K562 (cell line): Measurements from ENCODE around the gene DLGAP1. TPM values are rescaled to one million over a fixed set of nuclear protein-coding genes. Genes with fewer than 3 reads are reported as not detected.
A peak's percentile ranks its signal among the peaks of the same experiment; 100 is the strongest.

Source experiments
- GABPB1 ChIP-seq: sonication (generic); formaldehyde crosslinking; IDR thresholded peaks from 2 replicates; pipeline ENCODE4 v1.8.0; 2022; ENCODE audit warnings: mild to moderate bottlenecking, missing genetic modification reagents
- HDAC8 ChIP-seq: fragments of 450-650 bp; IDR thresholded peaks from 2 replicates; pipeline ENCODE4 v1.6.1; 2016; ENCODE audit warnings: mild to moderate bottlenecking, missing genetic modification characterization, moderate library complexity, missing compliant biosample characterization
- MECOM ChIP-seq: fragments of 250-450 bp; sonication (Bioruptor Pico); IDR thresholded peaks from 2 replicates; pipeline ENCODE4 v1.8.0; 2022; ENCODE audit warnings: inconsistent platforms
- RB1 ChIP-seq: fragments of 450-650 bp; IDR thresholded peaks from 2 replicates; pipeline ENCODE4 v1.6.1; 2017; ENCODE audit warnings: low read depth, mild to moderate bottlenecking
- SAFB ChIP-seq: fragments of 200-400 bp; formaldehyde crosslinking; IDR thresholded peaks from 2 replicates; pipeline ENCODE4 v1.6.1; 2017; ENCODE audit warnings: low read depth, low read length, borderline replicate concordance
- SRSF9 ChIP-seq: fragments of 200-400 bp; formaldehyde crosslinking; IDR thresholded peaks from 2 replicates; pipeline ENCODE4 v1.6.1; 2017; ENCODE audit warnings: low read depth, low read length, borderline replicate concordance
- ZBTB1 ChIP-seq: sonication (generic); formaldehyde crosslinking; IDR thresholded peaks from 2 replicates; pipeline ENCODE4 v1.8.1; 2023; ENCODE audit warnings: missing genetic modification reagents, low read depth, mild to moderate bottlenecking, borderline replicate concordance
- ZEB2 ChIP-seq: fragments of 450-650 bp; IDR thresholded peaks from 2 replicates; pipeline ENCODE4 v1.6.1; 2016
- polyA plus RNA-seq, 8 experiments: library from polyadenylated mRNA; depleted of rRNA in 4 of 8; stranded (reverse) in 5 of 8; unstranded in 3 of 8; fragments of >200 nt; fragmentation: Nextera tagmentation in 2 of 8; fragmentation: Illumina TruSeq in 1 of 8; extraction: Ambion mirVana in 2 of 8; extraction: Trizol in 1 of 8; gene quantifications; 2 replicates each; pipeline versions ENCODE4 v1.2.1 to v1.2.3, GENCODE V29; 2011 to 2014; ENCODE audit warnings: inconsistent platforms in 1 of 8, missing spikeins in 1 of 8
- total RNA-seq, 7 experiments: library from RNA; depleted of rRNA in 6 of 7; stranded (reverse); fragments of >200 nt in 6 of 7; fragmentation: Illumina TruSeq in 2 of 7; extraction: Trizol in 2 of 7; gene quantifications; 2 replicates each; pipeline versions ENCODE4 v1.2.1 to v1.2.3, GENCODE V29; 2011 to 2021; ENCODE audit warnings: low replicate concordance in 1 of 7
- TF ChIP-seq, protein P1 (sequence below): IDR thresholded peaks from 2 replicates; pipeline ENCODE4 v1.6.1; 2014; ENCODE audit warnings: antibody characterized with exemption
- TF ChIP-seq, protein P2 (sequence below): fragments of 450-650 bp; conservative IDR thresholded peaks from 2 replicates; pipeline ENCODE4 v1.6.1; 2016; ENCODE audit warnings: missing genetic modification characterization, low read depth, mild to moderate bottlenecking, control low read depth, missing compliant biosample characterization
- TF ChIP-seq, protein P3 (sequence below): fragments of 450-650 bp; conservative IDR thresholded peaks from 2 replicates; pipeline ENCODE4 v1.6.1; 2016; ENCODE audit warnings: missing genetic modification characterization, low read depth, mild to moderate bottlenecking, missing compliant biosample characterization, moderate library complexity
- TF ChIP-seq, protein P4 (sequence below): fragments of 450-650 bp; IDR thresholded peaks from 2 replicates; pipeline ENCODE4 v1.6.1; 2017; ENCODE audit warnings: antibody characterized with exemption
- TF ChIP-seq, protein P5 (sequence below): sonication (generic); formaldehyde crosslinking; IDR thresholded peaks from 2 replicates; pipeline ENCODE4 v1.8.0; 2022; ENCODE audit warnings: mild to moderate bottlenecking, missing genetic modification reagents
- TF ChIP-seq, protein P6 (sequence below): sonication (generic); formaldehyde crosslinking; IDR thresholded peaks from 2 replicates; pipeline ENCODE4 v1.8.1; 2023; ENCODE audit warnings: mild to moderate bottlenecking, missing genetic modification reagents

The DLGAP1 gene
- total and polyA plus RNA-seq, 9 of the 15 experiments (the other 6 are each of a cell fraction or from before 2014, with no cell fraction given) = 0.04 to 0.22 (median 0.08) TPM

DNA sequence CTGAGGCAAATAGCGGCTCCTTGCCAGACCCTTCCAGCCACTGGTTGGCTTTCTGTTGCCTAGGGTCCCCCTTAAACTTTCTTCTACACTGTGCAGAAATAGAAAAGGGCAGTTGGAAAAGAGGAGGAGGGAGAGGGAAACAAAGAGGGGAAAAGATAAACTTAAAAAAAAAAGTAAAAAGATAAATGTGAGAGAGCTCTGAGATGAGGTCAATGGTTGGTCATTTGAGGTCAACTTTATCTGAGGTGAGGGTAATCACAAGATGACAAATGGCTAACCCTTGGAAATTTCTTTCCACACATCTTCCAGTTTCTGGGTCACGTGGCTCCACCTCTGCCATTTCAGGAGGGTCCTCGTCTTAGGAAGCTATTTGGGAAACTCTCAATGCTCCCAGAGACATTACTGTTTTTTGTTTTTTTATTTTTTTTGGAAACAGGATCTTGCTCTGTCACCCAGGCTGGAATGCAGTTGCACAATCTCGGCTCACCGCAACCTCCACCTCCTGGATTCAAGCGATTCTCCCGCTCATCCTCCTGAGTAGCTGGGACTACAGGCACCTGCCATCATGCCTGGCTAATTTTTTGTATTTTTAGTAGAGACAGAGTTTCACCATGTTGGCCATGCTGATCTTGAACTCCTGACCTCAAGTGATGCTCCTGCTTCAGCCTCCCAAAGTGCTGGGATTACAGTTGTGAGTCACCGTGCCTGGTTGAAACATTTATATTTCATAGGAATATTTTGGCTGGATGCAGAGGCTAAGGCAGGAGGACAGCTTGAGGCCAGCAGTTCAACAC is 805.3 kb downstream of the DLGAP1 start (continued):
- TF ChIP-seq, protein P1, sequence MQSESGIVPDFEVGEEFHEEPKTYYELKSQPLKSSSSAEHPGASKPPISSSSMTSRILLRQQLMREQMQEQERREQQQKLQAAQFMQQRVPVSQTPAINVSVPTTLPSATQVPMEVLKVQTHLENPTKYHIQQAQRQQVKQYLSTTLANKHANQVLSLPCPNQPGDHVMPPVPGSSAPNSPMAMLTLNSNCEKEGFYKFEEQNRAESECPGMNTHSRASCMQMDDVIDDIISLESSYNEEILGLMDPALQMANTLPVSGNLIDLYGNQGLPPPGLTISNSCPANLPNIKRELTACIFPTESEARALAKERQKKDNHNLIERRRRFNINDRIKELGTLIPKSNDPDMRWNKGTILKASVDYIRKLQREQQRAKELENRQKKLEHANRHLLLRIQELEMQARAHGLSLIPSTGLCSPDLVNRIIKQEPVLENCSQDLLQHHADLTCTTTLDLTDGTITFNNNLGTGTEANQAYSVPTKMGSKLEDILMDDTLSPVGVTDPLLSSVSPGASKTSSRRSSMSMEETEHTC = no peak
- TF ChIP-seq MECOM (peak; percentile 6; the same call in 1 of the 2 replicates), RB1 (no peak), ZBTB1 (CRISPR knock-in tag) (no peak), HDAC8 (0 out of 2 replicates have a peak, but pooled peaks have one; percentile 44), ZEB2 (no peak), GABPB1 (CRISPR knock-in tag) (peak; percentile 44; the same call in 1 of the 2 replicates), SRSF9 (no peak), SAFB (no peak)
- TF ChIP-seq, protein P2, sequence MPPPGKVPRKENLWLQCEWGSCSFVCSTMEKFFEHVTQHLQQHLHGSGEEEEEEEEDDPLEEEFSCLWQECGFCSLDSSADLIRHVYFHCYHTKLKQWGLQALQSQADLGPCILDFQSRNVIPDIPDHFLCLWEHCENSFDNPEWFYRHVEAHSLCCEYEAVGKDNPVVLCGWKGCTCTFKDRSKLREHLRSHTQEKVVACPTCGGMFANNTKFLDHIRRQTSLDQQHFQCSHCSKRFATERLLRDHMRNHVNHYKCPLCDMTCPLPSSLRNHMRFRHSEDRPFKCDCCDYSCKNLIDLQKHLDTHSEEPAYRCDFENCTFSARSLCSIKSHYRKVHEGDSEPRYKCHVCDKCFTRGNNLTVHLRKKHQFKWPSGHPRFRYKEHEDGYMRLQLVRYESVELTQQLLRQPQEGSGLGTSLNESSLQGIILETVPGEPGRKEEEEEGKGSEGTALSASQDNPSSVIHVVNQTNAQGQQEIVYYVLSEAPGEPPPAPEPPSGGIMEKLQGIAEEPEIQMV (tag) = no peak
- TF ChIP-seq, protein P3, sequence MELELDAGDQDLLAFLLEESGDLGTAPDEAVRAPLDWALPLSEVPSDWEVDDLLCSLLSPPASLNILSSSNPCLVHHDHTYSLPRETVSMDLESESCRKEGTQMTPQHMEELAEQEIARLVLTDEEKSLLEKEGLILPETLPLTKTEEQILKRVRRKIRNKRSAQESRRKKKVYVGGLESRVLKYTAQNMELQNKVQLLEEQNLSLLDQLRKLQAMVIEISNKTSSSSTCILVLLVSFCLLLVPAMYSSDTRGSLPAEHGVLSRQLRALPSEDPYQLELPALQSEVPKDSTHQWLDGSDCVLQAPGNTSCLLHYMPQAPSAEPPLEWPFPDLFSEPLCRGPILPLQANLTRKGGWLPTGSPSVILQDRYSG (tag) = peak; percentile 50; the same call in 1 of the 2 replicates
- TF ChIP-seq, protein P4, sequence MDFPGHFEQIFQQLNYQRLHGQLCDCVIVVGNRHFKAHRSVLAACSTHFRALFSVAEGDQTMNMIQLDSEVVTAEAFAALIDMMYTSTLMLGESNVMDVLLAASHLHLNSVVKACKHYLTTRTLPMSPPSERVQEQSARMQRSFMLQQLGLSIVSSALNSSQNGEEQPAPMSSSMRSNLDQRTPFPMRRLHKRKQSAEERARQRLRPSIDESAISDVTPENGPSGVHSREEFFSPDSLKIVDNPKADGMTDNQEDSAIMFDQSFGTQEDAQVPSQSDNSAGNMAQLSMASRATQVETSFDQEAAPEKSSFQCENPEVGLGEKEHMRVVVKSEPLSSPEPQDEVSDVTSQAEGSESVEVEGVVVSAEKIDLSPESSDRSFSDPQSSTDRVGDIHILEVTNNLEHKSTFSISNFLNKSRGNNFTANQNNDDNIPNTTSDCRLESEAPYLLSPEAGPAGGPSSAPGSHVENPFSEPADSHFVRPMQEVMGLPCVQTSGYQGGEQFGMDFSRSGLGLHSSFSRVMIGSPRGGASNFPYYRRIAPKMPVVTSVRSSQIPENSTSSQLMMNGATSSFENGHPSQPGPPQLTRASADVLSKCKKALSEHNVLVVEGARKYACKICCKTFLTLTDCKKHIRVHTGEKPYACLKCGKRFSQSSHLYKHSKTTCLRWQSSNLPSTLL = no peak
- TF ChIP-seq, protein P5, sequence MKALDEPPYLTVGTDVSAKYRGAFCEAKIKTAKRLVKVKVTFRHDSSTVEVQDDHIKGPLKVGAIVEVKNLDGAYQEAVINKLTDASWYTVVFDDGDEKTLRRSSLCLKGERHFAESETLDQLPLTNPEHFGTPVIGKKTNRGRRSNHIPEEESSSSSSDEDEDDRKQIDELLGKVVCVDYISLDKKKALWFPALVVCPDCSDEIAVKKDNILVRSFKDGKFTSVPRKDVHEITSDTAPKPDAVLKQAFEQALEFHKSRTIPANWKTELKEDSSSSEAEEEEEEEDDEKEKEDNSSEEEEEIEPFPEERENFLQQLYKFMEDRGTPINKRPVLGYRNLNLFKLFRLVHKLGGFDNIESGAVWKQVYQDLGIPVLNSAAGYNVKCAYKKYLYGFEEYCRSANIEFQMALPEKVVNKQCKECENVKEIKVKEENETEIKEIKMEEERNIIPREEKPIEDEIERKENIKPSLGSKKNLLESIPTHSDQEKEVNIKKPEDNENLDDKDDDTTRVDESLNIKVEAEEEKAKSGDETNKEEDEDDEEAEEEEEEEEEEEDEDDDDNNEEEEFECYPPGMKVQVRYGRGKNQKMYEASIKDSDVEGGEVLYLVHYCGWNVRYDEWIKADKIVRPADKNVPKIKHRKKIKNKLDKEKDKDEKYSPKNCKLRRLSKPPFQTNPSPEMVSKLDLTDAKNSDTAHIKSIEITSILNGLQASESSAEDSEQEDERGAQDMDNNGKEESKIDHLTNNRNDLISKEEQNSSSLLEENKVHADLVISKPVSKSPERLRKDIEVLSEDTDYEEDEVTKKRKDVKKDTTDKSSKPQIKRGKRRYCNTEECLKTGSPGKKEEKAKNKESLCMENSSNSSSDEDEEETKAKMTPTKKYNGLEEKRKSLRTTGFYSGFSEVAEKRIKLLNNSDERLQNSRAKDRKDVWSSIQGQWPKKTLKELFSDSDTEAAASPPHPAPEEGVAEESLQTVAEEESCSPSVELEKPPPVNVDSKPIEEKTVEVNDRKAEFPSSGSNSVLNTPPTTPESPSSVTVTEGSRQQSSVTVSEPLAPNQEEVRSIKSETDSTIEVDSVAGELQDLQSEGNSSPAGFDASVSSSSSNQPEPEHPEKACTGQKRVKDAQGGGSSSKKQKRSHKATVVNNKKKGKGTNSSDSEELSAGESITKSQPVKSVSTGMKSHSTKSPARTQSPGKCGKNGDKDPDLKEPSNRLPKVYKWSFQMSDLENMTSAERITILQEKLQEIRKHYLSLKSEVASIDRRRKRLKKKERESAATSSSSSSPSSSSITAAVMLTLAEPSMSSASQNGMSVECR = no peak
- TF ChIP-seq, protein P6, sequence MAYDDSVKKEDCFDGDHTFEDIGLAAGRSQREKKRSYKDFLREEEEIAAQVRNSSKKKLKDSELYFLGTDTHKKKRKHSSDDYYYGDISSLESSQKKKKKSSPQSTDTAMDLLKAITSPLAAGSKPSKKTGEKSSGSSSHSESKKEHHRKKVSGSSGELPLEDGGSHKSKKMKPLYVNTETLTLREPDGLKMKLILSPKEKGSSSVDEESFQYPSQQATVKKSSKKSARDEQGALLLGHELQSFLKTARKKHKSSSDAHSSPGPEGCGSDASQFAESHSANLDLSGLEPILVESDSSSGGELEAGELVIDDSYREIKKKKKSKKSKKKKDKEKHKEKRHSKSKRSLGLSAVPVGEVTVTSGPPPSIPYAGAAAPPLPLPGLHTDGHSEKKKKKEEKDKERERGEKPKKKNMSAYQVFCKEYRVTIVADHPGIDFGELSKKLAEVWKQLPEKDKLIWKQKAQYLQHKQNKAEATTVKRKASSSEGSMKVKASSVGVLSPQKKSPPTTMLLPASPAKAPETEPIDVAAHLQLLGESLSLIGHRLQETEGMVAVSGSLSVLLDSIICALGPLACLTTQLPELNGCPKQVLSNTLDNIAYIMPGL (CRISPR knock-in tag) = no peak
